Testis (tissue), 2 donors: Measurements from ENCODE around the gene ATPAF2.

Experiments used
- POLR2A ChIP-seq: fragments of 450-650 bp; IDR thresholded peaks from one replicate; pipeline ENCODE4 v1.6.1; 2017; ENCODE audit warnings: antibody characterized with exemption, mild to moderate bottlenecking, moderate library complexity
- TF ChIP-seq, protein P1 (sequence below), 3 experiments: fragments of 450-650 bp in 2 of 3; fragments of 200-600 bp in 1 of 3; sonication (generic) in 1 of 3; IDR thresholded peaks; one replicate each; pipeline ENCODE4 v1.5.1; 2016 to 2019; ENCODE audit warnings: antibody characterized with exemption in 3 of 3, mild to moderate bottlenecking in 2 of 3, moderate library complexity in 1 of 3

- TF ChIP-seq, protein P1, sequence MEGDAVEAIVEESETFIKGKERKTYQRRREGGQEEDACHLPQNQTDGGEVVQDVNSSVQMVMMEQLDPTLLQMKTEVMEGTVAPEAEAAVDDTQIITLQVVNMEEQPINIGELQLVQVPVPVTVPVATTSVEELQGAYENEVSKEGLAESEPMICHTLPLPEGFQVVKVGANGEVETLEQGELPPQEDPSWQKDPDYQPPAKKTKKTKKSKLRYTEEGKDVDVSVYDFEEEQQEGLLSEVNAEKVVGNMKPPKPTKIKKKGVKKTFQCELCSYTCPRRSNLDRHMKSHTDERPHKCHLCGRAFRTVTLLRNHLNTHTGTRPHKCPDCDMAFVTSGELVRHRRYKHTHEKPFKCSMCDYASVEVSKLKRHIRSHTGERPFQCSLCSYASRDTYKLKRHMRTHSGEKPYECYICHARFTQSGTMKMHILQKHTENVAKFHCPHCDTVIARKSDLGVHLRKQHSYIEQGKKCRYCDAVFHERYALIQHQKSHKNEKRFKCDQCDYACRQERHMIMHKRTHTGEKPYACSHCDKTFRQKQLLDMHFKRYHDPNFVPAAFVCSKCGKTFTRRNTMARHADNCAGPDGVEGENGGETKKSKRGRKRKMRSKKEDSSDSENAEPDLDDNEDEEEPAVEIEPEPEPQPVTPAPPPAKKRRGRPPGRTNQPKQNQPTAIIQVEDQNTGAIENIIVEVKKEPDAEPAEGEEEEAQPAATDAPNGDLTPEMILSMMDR (IDR thresholded peaks at IDR 0.05), result no peak
- TF ChIP-seq POLR2A, result no peak
Measured at GRCh38 chr17:18064053-18064452, 25.1 kb upstream of the ATPAF2 start.
